GM21786 (cell line): ENCODE measurements around the gene CARF.

Experiments
- ATAC-seq: cut with Tn5 transposase; IDR thresholded peaks from one replicate; pipeline ENCODE4 v1.9.1; 2021; ENCODE audit not compliant: unreplicated experiment

The CARF gene

DNA sequence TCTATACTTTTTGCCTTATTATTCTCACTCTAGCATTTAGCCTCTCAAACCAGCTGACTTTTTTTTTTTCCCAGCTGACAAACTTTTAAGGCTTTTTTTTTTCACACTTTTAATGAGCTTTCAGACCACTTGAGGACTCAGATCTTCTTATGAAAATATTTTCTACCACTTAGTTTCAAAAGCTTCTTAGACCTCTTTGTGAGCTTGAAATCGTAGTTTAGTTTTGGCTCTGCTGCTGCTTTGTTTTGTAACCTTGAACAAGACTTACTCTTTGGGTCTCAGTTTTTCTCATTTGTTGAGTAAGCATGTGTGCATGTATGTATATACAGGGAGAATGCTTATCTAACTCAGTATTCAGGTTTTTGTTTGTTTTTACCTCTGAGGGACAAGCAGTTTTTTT lies 106.1 kb downstream of the CARF start:
- no peak for ATAC-seq

DNA sequence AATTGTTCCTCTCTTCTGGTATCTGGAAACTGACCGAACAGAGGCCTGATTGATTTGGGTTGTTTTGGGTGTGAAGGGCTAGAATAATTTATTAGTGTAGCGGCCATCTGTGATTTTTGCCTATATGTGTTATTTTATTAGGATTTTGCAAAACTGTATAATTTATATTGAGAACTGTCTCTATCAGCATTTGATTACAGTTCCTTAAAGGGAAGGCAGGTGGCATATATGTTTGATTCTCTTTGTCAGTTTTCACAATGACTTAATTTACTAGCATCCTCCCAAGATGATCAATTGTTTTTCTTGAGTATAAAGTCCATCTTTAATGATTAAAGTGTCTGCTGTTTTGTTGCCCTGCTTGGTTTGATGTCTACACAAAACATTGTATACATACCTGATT lies 107.1 kb downstream of the CARF start:
- no peak for ATAC-seq

DNA sequence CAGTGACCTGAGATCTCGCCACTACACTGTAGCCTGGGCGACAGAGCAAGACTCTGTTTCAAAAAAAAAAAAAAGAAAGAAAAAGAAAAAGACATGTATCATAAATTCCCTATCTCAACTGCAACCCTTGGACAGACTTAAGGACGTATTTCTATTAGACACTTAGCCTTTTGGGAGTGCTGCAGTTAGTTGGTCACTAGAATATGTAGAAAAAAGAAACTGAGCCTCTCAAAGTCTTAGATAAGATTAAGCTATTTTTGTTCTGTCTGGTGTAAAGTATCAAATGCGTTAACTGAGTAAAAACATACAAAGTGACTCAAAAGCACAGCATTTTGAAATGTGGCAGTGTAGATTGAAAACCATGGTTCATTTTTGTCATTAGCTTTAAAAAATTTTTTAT lies 109.9 kb downstream of the CARF start:
- ATAC-seq = no peak

DNA sequence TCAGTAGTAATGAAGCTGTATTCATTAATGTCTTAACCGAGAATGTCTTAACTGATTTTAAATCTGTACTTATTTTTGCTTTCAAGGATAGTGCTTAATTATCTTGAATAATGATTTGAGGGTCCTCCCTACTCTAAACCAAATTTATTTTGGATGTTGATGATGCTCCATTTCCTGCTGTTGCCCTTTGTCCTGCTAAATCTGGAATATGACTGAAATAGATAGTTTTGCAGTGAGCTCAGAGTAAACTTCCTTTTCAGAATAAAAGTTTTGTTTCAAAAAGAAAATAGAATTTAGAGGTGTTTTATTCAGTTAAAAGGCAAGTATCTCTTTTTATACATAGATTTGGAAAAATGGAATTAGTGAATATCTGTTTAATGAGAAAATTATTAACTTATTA lies 110.7 kb downstream of the CARF start:
- ATAC-seq = no peak

DNA sequence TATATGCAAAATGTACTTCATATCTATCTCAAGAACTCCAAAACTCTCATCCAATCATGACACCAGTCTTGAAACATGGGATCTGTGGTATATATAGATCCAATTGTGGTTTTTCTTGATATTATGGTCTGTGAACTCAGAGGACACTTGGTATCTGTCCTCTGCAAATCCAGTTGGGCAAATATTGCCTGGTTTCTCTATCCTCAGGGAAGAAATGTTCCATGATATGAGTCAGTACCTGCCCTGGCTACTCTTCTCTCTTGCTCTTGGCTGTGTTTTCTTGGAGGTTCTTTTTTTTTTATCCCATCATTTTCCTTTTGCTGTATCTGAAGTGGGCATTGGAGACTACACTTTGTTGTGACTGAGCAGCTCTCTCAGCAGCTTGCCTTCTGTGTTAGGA lies 113.5 kb downstream of the CARF start:
- ATAC-seq = no peak

DNA sequence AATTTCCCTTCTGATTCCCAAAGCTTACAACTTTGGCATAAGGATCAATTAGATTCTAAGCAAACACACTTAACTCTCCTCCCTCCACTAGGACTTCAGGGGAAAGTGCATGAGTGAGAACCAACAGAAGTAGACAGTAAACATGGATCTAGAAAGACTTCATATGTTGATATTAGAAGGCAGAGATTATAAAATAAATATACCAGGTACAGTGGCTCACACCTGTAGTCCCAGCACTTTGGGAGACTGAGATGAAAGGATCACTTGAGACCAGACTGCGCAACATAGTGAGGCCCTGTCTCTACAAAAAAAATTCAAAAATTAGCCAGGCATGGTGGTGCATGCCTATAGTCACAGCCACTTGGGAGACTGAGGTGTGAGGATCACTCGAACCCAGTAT lies 118.5 kb downstream of the CARF start:
- ATAC-seq = no peak

DNA sequence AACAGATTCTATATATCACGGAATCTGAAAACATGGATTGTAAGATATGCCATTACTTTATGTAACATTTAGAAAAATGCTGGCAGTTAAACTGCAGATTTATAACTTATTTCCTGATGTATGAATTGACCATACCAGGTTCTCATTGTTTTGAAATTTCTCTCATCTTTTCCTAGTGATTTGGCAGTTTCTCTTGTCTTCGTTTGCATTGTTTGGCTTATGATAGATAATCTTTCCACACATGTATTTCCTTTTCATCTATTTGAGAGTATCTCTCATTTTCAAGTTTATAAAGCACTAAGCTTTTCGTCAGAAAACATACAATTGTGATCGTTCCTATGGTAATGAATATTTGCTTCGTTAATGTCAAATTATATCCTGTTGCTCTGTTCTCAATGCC lies 118.9 kb downstream of the CARF start:
- ATAC-seq = no peak

DNA sequence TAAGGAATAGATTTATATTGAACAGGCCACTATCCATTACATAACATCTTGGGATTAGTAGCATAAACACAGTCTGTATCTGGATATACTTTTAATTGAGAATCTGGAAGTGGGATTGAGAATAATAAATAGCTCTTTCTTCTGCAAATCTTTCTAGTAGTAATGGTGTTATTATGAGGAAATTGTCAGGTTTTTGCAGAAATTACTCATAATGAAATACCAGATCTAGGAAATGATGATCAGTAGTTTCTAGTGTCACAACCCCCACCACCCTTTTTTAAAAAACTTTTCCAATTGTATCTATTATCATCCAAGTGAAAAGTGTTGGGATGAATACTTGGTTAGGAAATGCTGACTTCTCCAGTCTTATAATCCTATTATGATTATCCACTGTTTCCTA lies 121.3 kb downstream of the CARF start:
- ATAC-seq = no peak

DNA sequence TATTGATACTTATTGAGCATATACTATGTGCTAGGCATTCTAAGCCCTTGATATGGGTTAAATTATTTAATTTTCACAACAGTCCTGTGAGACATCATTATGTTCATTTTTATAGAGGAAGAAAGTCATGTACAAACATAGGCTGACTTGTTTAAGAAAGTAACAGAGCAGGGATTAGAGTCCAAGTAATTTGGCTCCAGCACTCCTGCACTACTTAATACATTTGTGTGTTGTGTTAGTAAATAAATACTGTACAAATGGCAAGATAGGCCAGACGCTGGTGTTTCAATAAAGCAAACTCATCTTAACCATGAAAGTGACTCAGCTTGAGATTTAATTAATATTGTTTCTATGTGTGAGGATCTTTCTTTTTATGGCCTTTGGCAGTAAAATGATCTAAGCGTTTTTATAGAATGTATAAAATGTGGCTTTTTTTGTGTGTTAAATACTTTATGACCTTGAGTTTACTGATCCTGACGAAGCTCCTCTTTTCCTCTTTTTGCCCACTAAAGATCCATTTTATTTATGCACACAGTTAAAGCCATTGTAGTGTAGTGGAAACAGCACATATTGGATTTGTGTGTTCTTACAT lies 123.9 kb downstream of the CARF start:
- no peak for ATAC-seq
